Activated T-cell treated with anti-CD3 and anti-CD28 coated beads, Interleukin-2, amount 50 U/mL, for 4 hours (primary cell): Measurements from ENCODE around the gene DAPK2. TPM values are rescaled to one million over a fixed set of nuclear protein-coding genes. Genes with fewer than 3 reads are reported as not detected.
"Not testable (repeated sequence)": the region's sequence is repeated elsewhere in the genome, so short reads cannot be mapped to it uniquely, and the experiment has no call there.

Experiments used
- ATAC-seq, 2 donors: fragments of 200-7000 bp; cut with Tn5 transposase; one replicate each; pipeline ENCODE4 v1.10.0; 2021
- DNase-seq: peaks from one replicate; pipeline ENCODE4 v3.0.0-alpha.2; 2020
- H3K27me3 Mint-ChIP-seq: one replicate; pipeline ENCODE4 v1.8.0; 2021; ENCODE audit warnings: low read depth, mixed read lengths
- H3K36me3 Mint-ChIP-seq: one replicate; pipeline ENCODE4 v1.8.0; 2022; ENCODE audit warnings: mixed read lengths; ENCODE audit not compliant: insufficient read depth
- H3K4me1 Mint-ChIP-seq: one replicate; pipeline ENCODE4 v1.8.0; 2021; ENCODE audit warnings: low read depth, mixed read lengths
- H3K4me3 Mint-ChIP-seq: one replicate; pipeline ENCODE4 v1.8.0; 2021; ENCODE audit warnings: mild to moderate bottlenecking, moderate library complexity, mixed read lengths
- H3K9me3 Mint-ChIP-seq: one replicate; pipeline ENCODE4 v1.8.0; 2021; ENCODE audit warnings: mixed read lengths
- total RNA-seq, 3 donors: library from RNA; stranded (reverse); gene quantifications; one replicate each; pipeline ENCODE4 v1.2.1, GENCODE V29; 2021

The DAPK2 gene
- total RNA-seq, 3 donors from 2014 or later = 0.40 to 1.1 (median 0.71) TPM

DNA sequence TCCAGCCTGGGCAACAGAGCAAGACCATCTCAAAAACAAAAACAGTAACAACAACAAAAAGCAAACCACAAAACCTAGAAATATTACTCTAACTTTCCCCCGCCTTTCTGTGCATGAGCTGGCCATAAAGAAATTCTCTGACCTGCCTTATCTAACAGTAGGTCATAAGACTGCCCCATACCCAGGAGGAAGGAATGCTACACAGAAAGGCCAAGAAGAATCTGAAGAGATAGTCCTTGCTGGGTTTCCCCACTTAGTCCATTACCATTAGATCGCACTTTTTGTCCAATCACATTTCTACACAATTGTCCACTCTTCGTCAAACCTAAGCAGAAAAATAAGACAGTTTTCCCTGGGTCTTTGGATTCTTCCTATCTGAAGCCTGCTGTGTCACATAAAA lies 23.8 kb upstream of the DAPK2 start:
- H3K4me1 Mint-ChIP-seq = peaks cover 5% of the 10 kb centered on the region
- H3K9me3 Mint-ChIP-seq = no peaks in the 10 kb centered on the region
- H3K27me3 Mint-ChIP-seq = no peaks in the 10 kb centered on the region
- DNase-seq (no peak), ATAC-seq (no peak)
- H3K4me3 Mint-ChIP-seq = no peak overlapping the region
- H3K36me3 Mint-ChIP-seq = peaks cover 10% of the 10 kb centered on the region

DNA sequence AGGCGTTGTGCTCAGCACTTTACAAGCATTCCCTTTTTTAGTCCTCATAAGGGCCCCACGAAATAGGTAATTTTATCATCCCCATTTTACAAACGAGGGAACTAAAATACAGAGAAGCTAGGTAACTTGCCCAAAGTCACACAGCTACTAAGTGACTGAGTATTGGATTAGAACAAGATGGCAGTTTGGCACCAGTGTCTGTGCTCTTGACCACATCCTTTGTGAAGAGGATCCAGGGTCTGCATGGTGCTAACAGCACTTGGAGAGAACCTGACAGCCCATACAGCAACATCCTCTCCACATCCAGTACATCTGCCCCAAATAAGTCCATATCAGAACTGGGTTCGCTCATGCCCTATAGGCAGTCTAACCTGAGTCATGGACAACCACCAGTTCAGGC lies 21.8 kb upstream of the DAPK2 start:
- peaks cover 5% of the 10 kb centered on the region for H3K36me3 Mint-ChIP-seq
- no peak for DNase-seq
- H3K4me3 Mint-ChIP-seq = no peak overlapping the region
- H3K27me3 Mint-ChIP-seq = no peaks in the 10 kb centered on the region
- ATAC-seq = no peak
- peaks cover 5% of the 10 kb centered on the region for H3K4me1 Mint-ChIP-seq
- no peaks in the 10 kb centered on the region for H3K9me3 Mint-ChIP-seq

DNA sequence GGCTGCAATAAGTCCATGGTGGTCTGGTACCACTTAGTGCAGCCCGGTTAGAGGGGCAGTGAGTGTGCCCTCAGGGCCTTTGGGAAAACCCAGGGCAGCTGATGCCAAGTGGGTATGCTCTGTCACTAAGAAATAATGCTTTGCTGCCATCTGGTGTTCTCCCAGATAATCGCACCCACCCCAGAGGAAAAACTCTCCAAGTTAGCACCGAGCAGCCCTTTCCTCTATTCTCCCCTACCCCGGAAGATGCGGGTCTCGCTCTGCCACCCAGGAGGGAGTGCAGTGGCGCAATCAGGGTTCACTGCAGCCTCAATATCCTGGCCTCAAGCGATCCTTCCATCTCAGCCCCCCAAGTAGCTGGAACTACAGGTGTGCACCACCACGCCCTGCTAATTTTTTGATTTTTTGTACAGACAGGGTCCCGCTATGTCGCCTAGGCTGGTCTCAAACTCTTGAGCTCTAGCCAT lies 21.3 kb upstream of the DAPK2 start:
- Mint-ChIP-seq H3K36me3 (peaks cover 5% of the 10 kb centered on the region), H3K9me3 (no peaks in the 10 kb centered on the region), H3K4me1 (peaks cover 5% of the 10 kb centered on the region), H3K4me3 (no peak overlapping the region), H3K27me3 (no peaks in the 10 kb centered on the region)
- DNase-seq = peak; percentile 63
- ATAC-seq = peak; percentile 82 to 87

DNA sequence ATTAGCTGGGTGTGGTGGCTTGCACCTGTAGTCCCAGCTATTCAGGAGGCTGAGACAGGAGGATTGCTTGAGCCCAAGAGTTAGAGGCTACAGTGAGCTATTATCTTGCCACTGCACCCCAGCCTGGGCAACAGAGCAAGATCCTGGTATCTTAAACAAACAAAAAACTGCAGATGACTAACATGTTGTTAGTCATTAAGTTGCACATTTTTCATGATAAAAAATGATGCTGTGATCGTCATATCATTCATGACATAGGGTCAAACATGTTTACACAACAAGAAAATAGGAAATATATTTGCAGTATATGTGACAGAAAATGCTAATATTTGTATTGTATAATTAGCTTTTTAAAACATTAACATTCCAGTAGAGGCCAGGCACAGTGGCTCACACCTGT lies 20.2 kb upstream of the DAPK2 start:
- no peaks in the 10 kb centered on the region for H3K36me3 Mint-ChIP-seq
- ATAC-seq (no peak), DNase-seq (no peak)
- no peaks in the 10 kb centered on the region for H3K9me3 Mint-ChIP-seq
- peaks cover 5% of the 10 kb centered on the region for H3K4me1 Mint-ChIP-seq
- no peaks in the 10 kb centered on the region for H3K27me3 Mint-ChIP-seq
- H3K4me3 Mint-ChIP-seq = no peak overlapping the region

DNA sequence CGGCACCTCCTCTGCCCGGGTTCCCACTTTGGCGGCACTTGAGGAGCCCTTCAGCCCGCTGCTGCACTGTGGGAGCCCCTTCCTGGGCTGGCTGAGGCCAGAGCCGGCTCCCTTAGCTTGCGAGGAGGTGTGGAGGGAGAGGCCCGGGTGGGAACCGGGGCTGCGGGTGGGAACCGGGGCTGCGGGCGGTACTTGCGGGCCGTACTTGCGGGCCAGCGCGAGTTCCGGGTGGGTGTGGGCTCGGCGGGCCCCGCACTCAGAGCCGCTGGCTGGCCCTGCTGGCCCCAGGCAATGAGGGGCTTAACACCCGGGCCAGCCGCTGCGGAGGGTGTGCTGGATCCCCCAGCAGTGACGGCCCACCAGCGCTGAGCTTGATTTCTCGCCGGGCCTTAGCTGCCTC lies 14.4 kb upstream of the DAPK2 start:
- ATAC-seq (no peak), DNase-seq (no peak)
- Mint-ChIP-seq H3K9me3 (no peaks in the 10 kb centered on the region), H3K4me3 (no peak overlapping the region), H3K4me1 (no peaks in the 10 kb centered on the region), H3K27me3 (no peaks in the 10 kb centered on the region), H3K36me3 (no peaks in the 10 kb centered on the region)

DNA sequence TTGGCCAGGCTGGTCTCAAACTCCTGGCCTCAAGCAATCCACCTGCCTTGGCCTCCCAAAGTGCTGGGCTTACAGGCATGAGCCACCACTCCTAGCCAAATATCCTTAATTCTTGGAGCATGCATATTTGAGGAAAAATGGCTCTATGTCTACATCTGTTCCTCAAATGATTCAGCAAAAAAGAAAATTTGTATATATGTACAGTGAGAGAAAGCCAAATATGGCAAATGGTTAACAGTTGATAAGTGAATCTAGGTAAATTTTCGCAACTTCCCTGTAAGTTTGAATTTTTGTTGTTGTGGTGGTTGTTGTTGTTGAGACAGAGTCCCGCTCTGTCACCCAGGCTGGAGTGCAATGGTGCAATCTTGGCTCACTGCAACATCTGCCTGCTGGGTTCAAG lies 12.8 kb upstream of the DAPK2 start:
- H3K4me1 Mint-ChIP-seq, H3K27me3 Mint-ChIP-seq, H3K4me3 Mint-ChIP-seq, H3K36me3 Mint-ChIP-seq, H3K9me3 Mint-ChIP-seq, ATAC-seq, DNase-seq: not testable (repeated sequence)

DNA sequence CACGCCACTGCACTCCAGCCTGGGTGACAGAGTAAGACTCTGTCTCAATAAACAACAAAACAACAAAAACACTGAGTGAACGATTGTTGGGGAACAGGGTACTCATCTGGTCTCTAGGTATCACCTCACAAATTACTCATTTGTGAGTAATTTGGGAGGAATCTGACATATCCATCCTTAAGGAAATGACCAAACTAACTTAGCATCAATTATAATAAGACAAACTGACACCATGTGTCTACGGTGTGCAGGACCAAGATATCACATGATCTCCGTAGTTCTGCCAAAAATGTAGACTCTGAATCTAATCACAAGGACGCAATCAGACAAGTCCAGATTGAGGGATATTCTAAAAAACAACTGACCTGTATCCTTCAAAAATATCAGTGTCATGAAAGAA lies 12.0 kb upstream of the DAPK2 start:
- Mint-ChIP-seq H3K4me1 (no peaks in the 10 kb centered on the region), H3K27me3 (no peaks in the 10 kb centered on the region), H3K4me3 (no peak overlapping the region), H3K36me3 (no peaks in the 10 kb centered on the region), H3K9me3 (no peaks in the 10 kb centered on the region)
- ATAC-seq (no peak), DNase-seq (no peak)

DNA sequence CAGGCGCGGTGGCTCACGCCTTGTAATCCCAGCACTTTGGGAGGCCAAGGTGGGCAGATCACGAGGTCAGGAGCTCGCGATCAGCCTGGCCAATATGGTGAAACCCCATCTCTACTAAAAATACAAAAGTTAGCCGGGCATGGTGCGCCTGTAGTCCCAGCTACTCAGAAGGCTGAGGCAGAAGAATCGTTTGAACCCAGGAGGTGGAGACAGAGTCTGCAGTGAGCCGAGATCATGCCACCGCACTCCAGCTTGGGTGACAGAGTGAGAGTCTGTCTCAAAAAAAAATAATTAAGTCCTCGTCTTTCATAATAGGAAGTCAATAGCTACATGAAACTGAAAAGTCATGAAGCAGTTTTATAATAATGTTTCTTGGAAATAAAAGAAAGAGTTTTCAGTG lies 7.4 kb upstream of the DAPK2 start:
- not testable (repeated sequence) for H3K4me1 Mint-ChIP-seq, ATAC-seq, H3K36me3 Mint-ChIP-seq, H3K27me3 Mint-ChIP-seq, H3K4me3 Mint-ChIP-seq, DNase-seq, H3K9me3 Mint-ChIP-seq

DNA sequence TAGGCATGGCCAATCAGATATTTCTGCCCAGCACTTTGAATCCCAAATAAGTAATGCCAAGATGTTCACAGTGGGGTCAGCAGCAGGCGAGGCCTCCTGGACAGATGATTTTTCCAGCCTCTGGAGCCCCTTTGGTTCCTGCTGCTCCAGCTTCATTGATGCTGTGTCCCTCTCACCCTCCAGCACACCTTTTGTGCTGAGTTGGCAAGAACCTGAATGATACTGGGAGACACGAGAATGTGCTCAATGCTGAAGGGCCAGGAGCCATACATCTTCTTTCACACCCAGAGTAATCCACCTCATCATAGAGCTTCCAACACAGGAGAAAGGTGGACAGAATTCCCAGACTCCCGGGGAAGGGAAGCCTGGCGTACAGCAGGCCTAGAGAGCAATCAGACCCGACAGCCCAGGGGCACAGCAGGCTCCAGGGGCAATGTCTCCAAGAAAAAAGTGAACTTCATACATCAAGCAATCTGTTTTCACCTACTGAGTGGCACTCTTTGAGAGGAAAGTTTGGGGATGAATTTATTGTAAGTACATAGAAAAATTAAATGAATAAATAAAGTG lies 6.7 kb upstream of the DAPK2 start:
- Mint-ChIP-seq H3K4me1 (peaks cover 6% of the 10 kb centered on the region), H3K27me3 (peaks cover 3% of the 10 kb centered on the region), H3K36me3 (no peaks in the 10 kb centered on the region), H3K4me3 (no peak overlapping the region), H3K9me3 (no peaks in the 10 kb centered on the region)
- DNase-seq (no peak), ATAC-seq (no peak)

DNA sequence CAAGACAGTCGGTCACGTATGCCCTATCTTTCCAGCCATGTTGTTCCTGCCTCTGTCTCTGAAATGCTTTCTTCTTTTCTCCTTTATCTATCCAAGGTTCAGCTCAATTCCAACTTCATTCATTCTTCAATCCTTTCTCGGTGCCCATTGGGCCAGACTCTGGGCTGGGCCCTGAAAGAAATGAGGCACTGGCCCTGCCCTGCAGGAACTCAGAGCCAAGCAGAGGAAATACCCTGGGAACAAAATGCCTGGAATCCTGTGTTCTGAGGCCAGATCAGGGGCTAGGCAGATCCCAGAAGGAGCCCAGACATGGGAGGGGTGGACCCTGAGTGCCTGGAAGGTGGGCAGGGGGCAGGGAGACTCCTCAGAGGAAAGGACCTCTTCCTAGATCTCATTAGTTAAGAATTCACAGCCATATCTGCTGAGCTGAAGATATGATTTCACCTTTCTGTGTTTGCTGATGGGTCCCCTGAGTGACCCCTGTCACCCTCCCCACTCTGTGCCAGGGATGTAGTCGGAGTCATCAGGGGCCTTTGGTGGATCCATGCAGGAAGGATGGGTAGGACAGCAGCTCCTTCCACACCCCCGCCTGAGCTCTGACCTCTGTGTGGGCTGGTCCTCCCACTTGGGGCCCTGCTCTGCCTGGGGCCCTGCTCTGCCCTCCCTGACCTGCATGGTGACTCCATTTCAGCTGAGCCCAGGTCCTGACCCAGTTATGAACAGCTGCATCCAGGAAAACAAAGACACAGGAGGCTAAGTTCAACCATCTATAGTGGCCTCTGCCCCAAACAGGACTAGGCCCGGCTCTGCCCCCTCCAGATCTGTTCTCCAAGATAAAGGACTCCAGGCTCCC lies 5.3 kb upstream of the DAPK2 start:
- Mint-ChIP-seq H3K4me3 (no peak overlapping the region), H3K27me3 (peaks cover 3% of the 10 kb centered on the region), H3K9me3 (no peaks in the 10 kb centered on the region), H3K36me3 (no peaks in the 10 kb centered on the region), H3K4me1 (peaks cover 9% of the 10 kb centered on the region)
- DNase-seq (no peak), ATAC-seq (no peak)

DNA sequence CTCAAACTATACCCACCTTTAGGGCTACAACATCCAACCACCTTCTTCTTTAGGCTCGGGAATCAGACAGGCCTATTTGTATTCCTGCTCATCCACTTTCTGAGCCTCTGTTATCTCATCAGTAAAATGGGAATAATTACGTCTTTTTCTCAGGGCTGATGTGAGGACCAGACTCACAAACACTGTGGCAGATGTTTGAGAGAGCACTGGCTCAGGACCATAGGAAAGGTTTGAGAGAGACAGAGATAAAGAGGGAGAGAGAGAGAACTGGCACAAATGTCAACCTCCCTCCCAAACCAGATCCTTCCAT lies 4.8 kb upstream of the DAPK2 start:
- DNase-seq = no peak

DNA sequence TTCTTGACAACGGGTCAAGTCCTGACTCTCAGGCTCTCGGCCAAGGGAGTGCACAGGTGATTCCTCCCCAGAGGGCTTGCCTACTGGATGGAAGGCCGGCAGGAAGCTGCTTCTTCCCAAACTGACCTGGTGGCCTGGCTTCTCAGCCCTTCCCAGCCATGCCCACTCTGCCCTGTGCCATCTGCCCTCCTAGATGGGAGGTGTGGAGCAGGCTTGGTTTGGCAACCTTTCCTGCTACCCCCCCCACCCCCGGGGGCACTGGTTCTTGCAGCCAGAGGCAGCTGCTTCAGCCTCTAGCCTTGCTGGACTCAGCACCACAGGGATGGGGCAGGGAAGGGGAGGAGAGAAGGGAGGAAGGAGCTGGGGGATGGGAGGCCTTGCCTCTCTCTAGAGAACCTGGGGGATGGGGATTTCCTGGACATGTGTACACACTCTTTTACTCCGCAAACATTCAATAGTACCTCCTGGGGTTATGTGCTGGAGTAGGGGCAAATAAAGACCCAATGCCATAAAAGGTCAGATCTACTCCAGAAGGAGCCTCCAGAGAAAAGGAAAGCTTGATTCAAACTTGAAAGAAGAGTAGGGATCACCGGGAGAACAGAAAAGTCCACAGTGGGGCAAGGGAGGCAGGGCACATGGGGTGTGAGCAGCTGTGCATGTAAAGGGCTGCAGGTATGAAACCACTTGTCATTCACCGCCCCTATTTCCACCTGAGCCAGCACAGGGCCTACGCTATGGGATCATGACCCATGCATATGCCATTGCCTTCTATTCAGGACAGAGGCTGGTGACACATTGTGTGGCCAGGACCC lies 4.2 kb upstream of the DAPK2 start:
- Mint-ChIP-seq H3K9me3 (no peaks in the 10 kb centered on the region), H3K4me3 (no peak overlapping the region), H3K36me3 (no peaks in the 10 kb centered on the region), H3K4me1 (peaks cover 13% of the 10 kb centered on the region), H3K27me3 (peaks cover 3% of the 10 kb centered on the region)
- DNase-seq (no peak), ATAC-seq (no peak)

More for the DNA sequence above, 4.8 kb upstream of the DAPK2 start:
- Mint-ChIP-seq H3K36me3 (no peaks in the 10 kb centered on the region), H3K4me3 (no peak overlapping the region), H3K4me1 (peaks cover 11% of the 10 kb centered on the region), H3K9me3 (no peaks in the 10 kb centered on the region), H3K27me3 (peaks cover 3% of the 10 kb centered on the region)
- ATAC-seq = no peak

DNA sequence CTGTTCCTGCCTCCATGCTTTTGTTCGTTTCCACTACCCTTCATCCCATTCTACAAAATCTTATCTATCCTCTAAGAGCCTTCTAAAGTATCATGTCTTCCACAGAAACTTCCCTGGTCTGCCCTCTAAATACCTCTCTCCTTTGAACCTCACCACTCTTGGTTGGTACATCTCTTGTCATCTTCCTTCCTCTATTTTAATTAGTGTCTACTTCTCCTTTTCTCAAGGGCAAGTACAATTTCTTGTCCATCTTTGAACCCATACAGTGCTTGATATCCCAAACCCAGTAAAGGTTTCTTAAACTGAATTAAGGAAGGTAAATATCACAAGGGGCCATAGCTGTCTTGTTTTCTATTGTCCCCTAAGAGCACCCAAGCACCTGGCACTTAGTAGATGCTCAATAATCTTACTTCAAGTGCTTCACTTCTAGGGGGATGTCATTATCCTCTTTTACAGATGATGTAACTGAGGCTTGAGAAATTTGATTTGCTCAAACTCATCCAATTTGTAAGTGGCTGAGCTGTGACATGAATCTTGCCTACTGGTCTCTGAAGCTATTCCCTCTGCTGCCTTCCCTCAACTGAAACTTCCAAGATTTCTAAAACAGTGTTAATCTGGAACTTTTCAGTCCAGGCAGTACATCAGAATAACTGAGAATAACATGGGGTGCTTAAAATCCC lies 2.6 kb upstream of the DAPK2 start:
- Mint-ChIP-seq H3K36me3 (no peaks in the 10 kb centered on the region), H3K27me3 (peaks cover 3% of the 10 kb centered on the region), H3K4me3 (no peak overlapping the region), H3K9me3 (no peaks in the 10 kb centered on the region), H3K4me1 (peaks cover 20% of the 10 kb centered on the region)
- no peak for DNase-seq
- no peak for ATAC-seq

DNA sequence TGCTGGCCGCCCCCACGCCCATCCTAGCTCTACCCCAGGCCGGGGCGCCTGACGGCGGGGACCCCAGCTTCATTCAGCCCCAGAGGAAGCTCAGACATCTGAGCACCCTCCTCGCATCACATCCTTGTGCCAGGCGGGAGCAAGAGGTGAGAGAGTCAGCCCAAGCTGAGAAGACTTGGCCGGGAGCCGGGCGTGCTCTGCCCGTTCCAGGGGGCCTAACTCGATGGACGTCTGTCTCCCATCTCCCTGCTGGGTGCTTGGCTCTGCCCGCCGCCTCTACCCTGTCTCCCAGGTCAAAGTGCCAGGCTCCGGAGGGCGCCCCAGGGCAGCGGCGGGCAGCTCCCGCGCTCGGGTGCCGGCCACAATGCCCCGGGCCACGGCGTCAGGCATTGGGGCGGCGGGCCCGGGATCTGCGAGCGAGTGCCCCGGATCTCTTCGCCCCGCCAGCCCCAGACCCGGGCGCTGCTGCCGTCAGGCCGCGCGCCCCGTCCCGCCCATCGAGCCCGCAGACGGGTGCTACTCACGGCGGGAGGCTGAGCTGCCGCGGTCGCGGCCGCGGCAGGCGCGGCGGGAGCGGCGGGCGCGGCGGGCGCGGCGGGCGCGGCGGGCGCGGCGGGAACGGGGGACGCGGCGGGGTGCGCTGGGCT lies 388 bp downstream of the DAPK2 start:
- H3K9me3 Mint-ChIP-seq = no peaks in the 10 kb centered on the region
- DNase-seq (no peak), ATAC-seq (peak; percentile 67 to 72)
- peaks cover 20% of the 10 kb centered on the region for H3K4me1 Mint-ChIP-seq
- no peaks in the 10 kb centered on the region for H3K36me3 Mint-ChIP-seq
- peaks cover 3% of the 10 kb centered on the region for H3K27me3 Mint-ChIP-seq
- H3K4me3 Mint-ChIP-seq = peak overlapping the region; percentile 70
